Glutamatergic neuron (in vitro differentiated cells): ENCODE data around the gene C2orf80. TPM values are rescaled to one million over a fixed set of nuclear protein-coding genes. Genes with fewer than 3 reads are reported as not detected.

ENCODE experiments used
- DNase-seq: peaks from one replicate; pipeline ENCODE4 v3.0.0; 2022
- H3K27ac Mint-ChIP-seq: one replicate; pipeline ENCODE4 v1.8.0; 2020; ENCODE audit warnings: mild to moderate bottlenecking, mixed read lengths, inconsistent platforms; ENCODE audit not compliant: unreplicated experiment
- H3K27me3 Mint-ChIP-seq: one replicate; pipeline ENCODE4 v1.8.0; 2020; ENCODE audit warnings: mild to moderate bottlenecking, moderate library complexity, mixed read lengths, inconsistent platforms; ENCODE audit not compliant: unreplicated experiment
- H3K36me3 Mint-ChIP-seq: one replicate; pipeline ENCODE4 v1.8.0; 2020; ENCODE audit warnings: mild to moderate bottlenecking, mixed read lengths, inconsistent platforms; ENCODE audit not compliant: unreplicated experiment
- H3K4me1 Mint-ChIP-seq: one replicate; pipeline ENCODE4 v1.8.0; 2020; ENCODE audit warnings: mild to moderate bottlenecking, low read depth, mixed read lengths, inconsistent platforms; ENCODE audit not compliant: unreplicated experiment
- H3K4me3 Mint-ChIP-seq: one replicate; pipeline ENCODE4 v1.8.0; 2020; ENCODE audit warnings: mild to moderate bottlenecking, mixed read lengths, inconsistent platforms; ENCODE audit not compliant: unreplicated experiment
- H3K9me3 Mint-ChIP-seq: one replicate; pipeline ENCODE4 v1.8.0; 2020; ENCODE audit warnings: mild to moderate bottlenecking, moderate library complexity, mixed read lengths, inconsistent platforms; ENCODE audit not compliant: unreplicated experiment
- total RNA-seq: library from RNA; stranded (reverse); fragmentation: NEBNext Ultra II Directional; extraction: Animal tissue kit (Norgen Biotek cat#: 25700); gene quantifications from one replicate; pipeline ENCODE4 v1.2.1, GENCODE V29; 2021; ENCODE audit not compliant: unreplicated experiment
- TF ChIP-seq, protein P1 (sequence below): fragments of 200-600 bp; sonication (generic); IDR thresholded peaks from one replicate; pipeline ENCODE4 v1.5.0; 2021; ENCODE audit not compliant: partially characterized antibody, unreplicated experiment

The C2orf80 gene
- total RNA-seq, 1 donor from 2014 or later, result not detected

DNA sequence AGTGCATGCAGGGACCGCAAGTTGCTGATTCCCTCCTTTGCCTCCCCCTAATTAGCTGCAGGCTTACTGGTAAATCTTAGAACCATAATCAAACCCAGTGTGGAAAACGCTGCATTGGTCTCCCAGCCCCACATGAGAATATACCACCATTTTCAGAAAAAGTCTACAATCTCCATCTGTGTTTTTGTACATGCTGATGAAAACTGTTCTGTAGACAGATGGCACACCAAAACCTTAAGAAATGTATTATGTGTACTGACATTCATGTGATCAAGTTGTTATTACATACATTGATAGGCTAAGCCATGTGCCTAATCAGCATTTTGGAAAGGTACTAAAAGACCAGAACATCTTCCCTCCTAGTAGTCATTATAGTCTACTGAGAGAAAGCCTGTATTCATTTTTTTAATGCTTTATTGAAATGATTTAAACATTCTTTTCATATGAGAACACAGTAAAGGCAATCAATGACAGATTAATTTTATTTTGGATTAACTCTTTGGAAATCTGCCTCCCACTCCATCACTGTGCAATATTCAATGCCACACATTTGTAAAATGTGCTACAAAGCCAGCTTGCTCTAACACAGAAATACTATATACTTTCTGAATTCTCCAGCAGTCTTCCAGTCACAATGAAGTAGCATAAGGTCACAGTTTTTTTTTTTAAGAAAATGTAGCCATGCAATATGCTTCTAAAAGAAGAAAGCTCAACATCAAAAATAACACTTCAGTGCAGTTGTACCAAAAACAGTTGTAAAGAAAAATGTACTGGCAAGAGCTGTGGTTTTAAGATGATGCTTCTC, 24.7 kb downstream of the C2orf80 start:
- no peaks in the 10 kb centered on the region for H3K36me3 Mint-ChIP-seq
- H3K27ac Mint-ChIP-seq, result no peak overlapping the region
- no peaks in the 10 kb centered on the region for H3K27me3 Mint-ChIP-seq
- TF ChIP-seq, protein P1, sequence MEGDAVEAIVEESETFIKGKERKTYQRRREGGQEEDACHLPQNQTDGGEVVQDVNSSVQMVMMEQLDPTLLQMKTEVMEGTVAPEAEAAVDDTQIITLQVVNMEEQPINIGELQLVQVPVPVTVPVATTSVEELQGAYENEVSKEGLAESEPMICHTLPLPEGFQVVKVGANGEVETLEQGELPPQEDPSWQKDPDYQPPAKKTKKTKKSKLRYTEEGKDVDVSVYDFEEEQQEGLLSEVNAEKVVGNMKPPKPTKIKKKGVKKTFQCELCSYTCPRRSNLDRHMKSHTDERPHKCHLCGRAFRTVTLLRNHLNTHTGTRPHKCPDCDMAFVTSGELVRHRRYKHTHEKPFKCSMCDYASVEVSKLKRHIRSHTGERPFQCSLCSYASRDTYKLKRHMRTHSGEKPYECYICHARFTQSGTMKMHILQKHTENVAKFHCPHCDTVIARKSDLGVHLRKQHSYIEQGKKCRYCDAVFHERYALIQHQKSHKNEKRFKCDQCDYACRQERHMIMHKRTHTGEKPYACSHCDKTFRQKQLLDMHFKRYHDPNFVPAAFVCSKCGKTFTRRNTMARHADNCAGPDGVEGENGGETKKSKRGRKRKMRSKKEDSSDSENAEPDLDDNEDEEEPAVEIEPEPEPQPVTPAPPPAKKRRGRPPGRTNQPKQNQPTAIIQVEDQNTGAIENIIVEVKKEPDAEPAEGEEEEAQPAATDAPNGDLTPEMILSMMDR, result no peak
- no peak overlapping the region for H3K4me3 Mint-ChIP-seq
- H3K4me1 Mint-ChIP-seq, result peaks cover 4% of the 10 kb centered on the region
- no peak for DNase-seq
- no peaks in the 10 kb centered on the region for H3K9me3 Mint-ChIP-seq

DNA sequence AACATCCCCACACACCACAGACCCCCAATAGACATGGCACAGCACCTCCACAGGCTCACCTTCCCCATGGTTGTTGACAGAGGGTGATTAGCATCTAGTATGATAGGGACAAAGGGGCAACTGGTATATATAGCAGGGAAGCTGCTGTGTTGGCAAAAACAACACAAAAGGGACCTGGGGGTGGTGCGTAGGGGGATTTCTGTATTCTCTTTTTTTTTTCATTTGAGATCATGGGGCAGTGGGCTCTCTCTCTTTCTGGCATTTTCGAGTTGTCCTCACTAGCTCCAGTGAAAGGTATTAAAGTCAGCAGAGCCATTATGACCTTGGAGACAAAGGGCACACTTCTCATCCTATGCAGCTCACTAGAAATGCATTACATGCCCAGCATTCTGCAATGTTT, 26.3 kb downstream of the C2orf80 start, which contains the start of gene CRYGA:
Gene CRYGA, minus strand, starts transcription at position 101 of the 400 bp plus-strand sequence. Its CDS starts 33 bp downstream, at position 68.
- peaks cover 4% of the 10 kb centered on the region for H3K4me1 Mint-ChIP-seq
- no peaks in the 10 kb centered on the region for H3K36me3 Mint-ChIP-seq
- no peak within 1 kb of the TSS for H3K4me3 Mint-ChIP-seq
- no peaks in the 10 kb centered on the region for H3K9me3 Mint-ChIP-seq
- H3K27me3 Mint-ChIP-seq, result peaks cover under 1% of the 10 kb centered on the region
- H3K27ac Mint-ChIP-seq, result no peak within 1 kb of the TSS
- TF ChIP-seq, protein P1, result no peak
- DNase-seq, result no peak

DNA sequence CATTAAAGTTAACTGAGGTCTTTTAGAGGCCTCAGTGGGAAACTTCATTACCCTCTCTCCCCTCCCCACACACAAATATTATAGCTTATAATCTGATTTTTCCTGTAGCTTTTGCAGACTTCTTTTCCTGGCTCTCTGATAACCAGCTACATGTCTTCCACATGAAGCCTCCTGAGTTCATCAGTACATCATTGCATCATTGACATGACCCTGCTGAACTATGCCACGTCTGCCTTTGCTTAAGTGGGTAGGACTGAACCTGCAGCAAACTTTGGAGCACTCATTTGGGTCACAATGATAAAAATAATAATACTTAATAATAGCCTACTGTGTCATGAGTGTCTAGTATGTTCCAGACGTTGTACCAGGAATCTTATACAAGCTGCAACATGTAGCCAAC, 33.4 kb downstream of the C2orf80 start:
- H3K27ac Mint-ChIP-seq, result no peak overlapping the region
- H3K27me3 Mint-ChIP-seq, result peaks cover 2% of the 10 kb centered on the region
- no peaks in the 10 kb centered on the region for H3K4me1 Mint-ChIP-seq
- no peak overlapping the region for H3K4me3 Mint-ChIP-seq
- TF ChIP-seq, protein P1, result no peak
- H3K36me3 Mint-ChIP-seq, result no peaks in the 10 kb centered on the region
- no peaks in the 10 kb centered on the region for H3K9me3 Mint-ChIP-seq
- no peak for DNase-seq

DNA sequence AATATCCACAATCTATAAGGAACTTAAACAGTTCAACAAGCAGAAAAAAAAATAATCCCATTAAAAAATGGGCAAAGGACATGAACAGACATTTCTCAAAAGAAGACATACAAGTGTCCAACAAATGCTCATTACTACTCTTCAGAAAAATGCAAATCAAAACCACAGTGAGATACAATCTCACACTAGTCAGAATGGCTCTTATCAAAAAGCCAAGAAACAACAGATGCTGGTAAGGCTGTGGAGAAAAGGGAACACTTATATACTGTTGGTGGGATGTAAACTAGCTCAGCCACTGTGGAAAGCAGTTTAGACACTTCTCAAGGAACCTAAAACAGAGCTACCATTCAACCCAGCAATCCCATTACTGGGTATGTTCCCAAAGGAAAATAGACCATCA, 36.7 kb downstream of the C2orf80 start:
- DNase-seq, result no peak
- Mint-ChIP-seq H3K36me3 (peaks cover 9% of the 10 kb centered on the region), H3K9me3 (no peaks in the 10 kb centered on the region), H3K4me3 (no peak overlapping the region), H3K27ac (no peak overlapping the region), H3K4me1 (no peaks in the 10 kb centered on the region), H3K27me3 (no peaks in the 10 kb centered on the region)
- TF ChIP-seq, protein P1, result no peak

DNA sequence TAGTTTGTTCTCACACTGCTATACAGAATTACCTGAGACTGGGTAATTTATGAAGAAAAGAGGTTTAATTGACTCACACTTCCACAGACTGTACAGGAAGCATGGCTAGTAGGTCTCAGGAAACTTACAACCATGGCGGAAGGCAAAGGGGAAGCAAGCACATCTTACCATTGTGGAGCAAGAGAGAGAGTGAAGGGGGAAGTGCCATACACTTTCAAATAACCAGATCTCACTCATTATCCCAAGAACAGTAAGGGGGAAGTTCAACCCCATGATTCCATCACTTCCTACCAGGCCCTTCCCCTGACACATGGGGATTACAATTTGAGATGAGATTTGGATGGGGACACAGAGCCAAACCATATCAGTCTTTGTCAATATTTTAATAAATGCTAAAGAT, 38.9 kb downstream of the C2orf80 start:
- TF ChIP-seq, protein P1, result no peak
- Mint-ChIP-seq H3K36me3 (peaks cover 9% of the 10 kb centered on the region), H3K9me3 (no peaks in the 10 kb centered on the region), H3K27me3 (peaks cover 2% of the 10 kb centered on the region), H3K4me1 (no peaks in the 10 kb centered on the region), H3K27ac (no peak overlapping the region), H3K4me3 (no peak overlapping the region)
- no peak for DNase-seq
